SK-N-MC (cell line): Measurements from ENCODE around the gene PLEKHB1.

Source experiments
- DNase-seq: peaks from one replicate; pipeline ENCODE4 v3.0.0-alpha.2; 2011; ENCODE audit warnings: low read depth, low spot score
- H3K27ac ChIP-seq: fragments of 200-600 bp; sonication (generic); 2 replicates; pipeline ENCODE4 v1.5.1; 2016; ENCODE audit warnings: mixed run types
- H3K36me3 ChIP-seq: fragments of 200-600 bp; sonication (generic); 2 replicates; pipeline ENCODE4 v1.6.1; 2017; ENCODE audit warnings: antibody characterized with exemption, low read length, mixed read lengths; ENCODE audit not compliant: insufficient read depth
- H3K4me3 ChIP-seq: fragments of 200-600 bp; sonication (generic); 2 replicates; pipeline ENCODE4 v1.5.1; 2016
- H3K9ac ChIP-seq: fragments of 200-600 bp; sonication (generic); 2 replicates; pipeline ENCODE4 v1.8.0; 2017; ENCODE audit warnings: mixed run types, mixed read lengths; ENCODE audit not compliant: insufficient read length
- H3K9me3 ChIP-seq: fragments of 200-600 bp; sonication (generic); 2 replicates; pipeline ENCODE4 v1.6.1; 2017; ENCODE audit warnings: low read depth, mild to moderate bottlenecking, antibody characterized with exemption, low read length, moderate library complexity, mixed read lengths
- EZH2 ChIP-seq: fragments of 200-600 bp; sonication (generic); IDR thresholded peaks from one replicate; pipeline ENCODE4 v1.6.1; 2017; ENCODE audit warnings: antibody characterized with exemption
- FOXP2 ChIP-seq: optimal IDR thresholded peaks from 2 replicates; pipeline ENCODE3; 2011; ENCODE audit warnings: mild to moderate bottlenecking, moderate library complexity; ENCODE audit not compliant: insufficient read depth; ENCODE audit errors: extremely low read length, control extremely low read depth
- POLR2AphosphoS5 ChIP-seq: IDR thresholded peaks from 2 replicates; pipeline ENCODE4 v1.6.1; 2012; ENCODE audit warnings: mild to moderate bottlenecking, low read depth, low read length, borderline replicate concordance

Gene PLEKHB1

DNA sequence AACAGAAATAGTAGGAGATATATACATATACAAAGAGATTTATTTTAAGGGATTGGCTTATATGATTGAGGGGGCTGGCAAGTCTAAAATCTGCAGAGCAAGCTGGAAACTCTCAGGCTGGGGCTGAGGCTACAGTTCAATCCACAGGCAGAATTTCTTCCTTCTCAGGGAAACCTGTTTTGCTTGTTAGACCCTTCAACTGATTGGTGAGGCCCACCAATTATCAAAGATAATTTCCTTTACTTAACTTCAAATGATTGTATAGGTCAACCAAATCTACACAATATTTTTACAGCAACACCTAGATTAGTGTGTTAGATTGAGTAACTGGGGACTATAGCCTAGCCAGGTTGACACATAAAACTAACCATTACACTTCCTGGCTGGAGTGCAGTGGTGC is 4.7 kb upstream of the PLEKHB1 start:
- Histone ChIP-seq H3K27ac (no peak overlapping the region), H3K4me3 (no peak overlapping the region), H3K9ac (no peak overlapping the region), H3K36me3 (no peaks in the 10 kb centered on the region), H3K9me3 (no peaks in the 10 kb centered on the region)
- TF ChIP-seq POLR2AphosphoS5 = no peak
- no peak for TF ChIP-seq EZH2
- TF ChIP-seq FOXP2 = no peak
- no peak for DNase-seq

DNA sequence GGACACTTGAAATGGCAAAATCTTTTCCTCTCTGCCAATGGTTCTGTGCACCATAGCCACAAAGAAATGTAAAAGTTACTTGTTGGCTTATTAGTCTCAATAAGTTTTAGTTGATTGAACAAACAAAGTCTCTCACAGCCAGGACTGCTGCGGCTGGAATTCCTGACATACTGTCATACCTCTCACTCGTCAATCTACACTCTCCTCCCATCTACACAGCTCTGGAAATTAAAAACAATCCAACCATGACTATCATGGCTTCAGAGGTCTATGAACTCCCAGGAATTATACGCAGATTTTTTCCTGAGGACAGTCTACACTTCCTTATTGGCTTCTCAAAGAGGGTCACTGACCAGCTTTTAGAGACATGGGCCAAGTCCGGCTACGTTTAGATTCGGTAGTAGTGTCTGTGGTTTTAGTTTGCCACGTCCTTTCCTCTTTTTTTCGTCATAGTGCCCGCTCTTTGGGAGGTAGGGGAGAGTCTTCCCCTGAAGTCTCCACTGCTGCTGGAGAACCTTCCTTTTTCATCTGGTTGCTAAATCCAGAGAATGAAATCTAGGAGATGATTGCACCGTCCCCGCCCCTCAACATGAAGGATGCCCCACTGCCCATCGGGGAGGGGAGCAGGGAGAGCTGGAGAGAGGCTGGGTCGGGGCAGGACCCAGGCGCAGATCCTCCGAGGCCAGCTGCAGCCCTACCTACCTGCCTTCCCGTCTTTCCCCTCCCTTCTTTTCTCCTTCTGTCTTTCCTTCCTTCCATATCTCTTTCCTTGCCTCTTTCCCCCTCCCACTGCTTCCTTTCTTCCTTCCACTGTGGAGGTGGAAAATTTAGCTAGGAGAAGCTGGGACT is 1.0 kb upstream of the PLEKHB1 start:
- no peaks in the 10 kb centered on the region for H3K36me3 ChIP-seq
- H3K9me3 ChIP-seq = no peaks in the 10 kb centered on the region
- no peak overlapping the region for H3K4me3 ChIP-seq
- no peak for TF ChIP-seq EZH2
- TF ChIP-seq POLR2AphosphoS5 = no peak
- no peak for TF ChIP-seq FOXP2
- DNase-seq = no peak
- H3K9ac ChIP-seq = no peak overlapping the region
- H3K27ac ChIP-seq = no peak overlapping the region

DNA sequence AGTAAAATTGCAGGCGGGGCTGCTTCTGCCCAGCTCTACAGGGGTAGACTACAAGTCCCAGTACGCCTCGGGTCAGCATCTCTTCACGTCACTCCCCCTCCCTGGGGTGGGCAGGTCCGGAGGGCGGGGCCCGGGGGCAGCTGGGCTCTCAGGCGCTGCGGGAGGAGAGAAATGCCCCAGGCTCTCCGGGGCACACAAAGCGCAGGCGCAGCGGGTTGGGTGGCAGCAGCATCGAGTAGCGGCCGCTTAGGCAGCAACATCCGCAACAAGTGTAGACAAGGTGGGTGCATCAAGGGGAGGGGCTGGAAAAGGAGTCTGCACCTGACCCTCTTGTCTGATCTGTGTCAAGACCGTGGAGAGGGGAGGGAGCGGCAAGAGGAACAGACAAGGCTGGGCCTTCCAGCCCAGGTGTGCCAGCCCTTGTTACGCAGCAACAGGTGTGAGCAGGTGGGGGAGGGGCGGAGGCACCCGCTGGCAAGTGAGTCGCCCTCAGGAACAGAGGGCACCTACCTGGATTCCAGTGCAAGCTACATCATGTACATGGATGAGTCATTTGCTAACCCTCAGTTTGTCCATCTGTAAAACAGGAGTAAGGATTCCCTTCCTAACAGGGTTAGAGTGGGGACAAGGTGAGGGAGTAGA is 1.2 kb downstream of the PLEKHB1 start:
- DNase-seq = no peak

DNA sequence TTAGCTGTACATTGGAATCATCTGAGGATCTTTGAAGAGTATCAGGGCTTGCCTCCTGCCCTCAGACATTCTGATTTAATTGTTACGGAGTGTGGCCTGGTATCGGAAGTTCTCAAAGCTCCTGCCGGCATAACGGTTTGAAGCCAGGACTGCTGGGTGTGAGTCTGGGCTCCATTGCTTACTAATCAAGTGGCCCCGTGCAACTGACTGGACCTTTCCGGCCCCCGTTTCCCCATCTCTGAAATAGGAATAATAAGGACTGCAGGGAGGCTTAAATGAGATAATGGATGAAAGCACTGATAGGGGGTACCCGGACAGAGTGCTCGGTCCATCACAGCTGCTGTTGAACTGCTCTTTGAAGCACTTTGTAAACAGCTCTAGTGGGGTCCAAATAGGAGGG is 1.7 kb downstream of the PLEKHB1 start:
- no peaks in the 10 kb centered on the region for H3K36me3 ChIP-seq
- H3K9me3 ChIP-seq = no peaks in the 10 kb centered on the region
- no peak overlapping the region for H3K4me3 ChIP-seq
- no peak for DNase-seq
- no peak overlapping the region for H3K9ac ChIP-seq
- TF ChIP-seq EZH2 = no peak
- TF ChIP-seq FOXP2 = no peak
- no peak for TF ChIP-seq POLR2AphosphoS5
- H3K27ac ChIP-seq = no peak overlapping the region

More for the DNA sequence above, 1.2 kb downstream of the PLEKHB1 start:
- no peak for TF ChIP-seq POLR2AphosphoS5
- no peak for TF ChIP-seq EZH2
- TF ChIP-seq FOXP2 = no peak
- Histone ChIP-seq H3K9ac (no peak overlapping the region), H3K9me3 (no peaks in the 10 kb centered on the region), H3K36me3 (no peaks in the 10 kb centered on the region), H3K4me3 (no peak overlapping the region), H3K27ac (no peak overlapping the region)

DNA sequence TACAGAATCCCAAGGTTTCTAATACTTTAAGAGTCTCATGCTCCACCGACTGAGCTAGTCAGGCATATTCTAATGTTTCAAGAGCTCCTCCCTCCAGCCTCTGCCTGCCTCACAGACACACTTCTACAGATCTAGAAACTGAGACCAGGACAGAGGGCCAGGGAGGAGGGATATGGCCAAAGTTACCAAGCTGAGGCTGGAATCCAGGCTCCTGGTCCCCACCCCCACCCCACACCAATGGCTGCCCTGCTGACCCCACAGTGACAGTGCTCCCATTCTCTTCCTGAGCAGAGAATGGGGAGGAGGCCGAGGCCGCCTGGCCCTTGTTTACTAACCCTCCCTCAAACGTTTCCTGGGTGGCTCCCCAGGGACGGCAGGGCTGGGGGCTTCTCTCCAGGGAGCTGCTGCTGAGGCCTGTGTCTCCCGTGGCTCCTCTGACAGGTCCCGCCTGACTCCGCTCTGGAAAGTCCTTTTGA is 2.2 kb downstream of the PLEKHB1 start:
- H3K36me3 ChIP-seq = no peaks in the 10 kb centered on the region
- DNase-seq = no peak
- no peak for TF ChIP-seq EZH2
- no peak for TF ChIP-seq POLR2AphosphoS5
- no peak for TF ChIP-seq FOXP2
- no peak overlapping the region for H3K27ac ChIP-seq
- H3K9me3 ChIP-seq = no peaks in the 10 kb centered on the region
- no peak overlapping the region for H3K4me3 ChIP-seq
- H3K9ac ChIP-seq = no peak overlapping the region

DNA sequence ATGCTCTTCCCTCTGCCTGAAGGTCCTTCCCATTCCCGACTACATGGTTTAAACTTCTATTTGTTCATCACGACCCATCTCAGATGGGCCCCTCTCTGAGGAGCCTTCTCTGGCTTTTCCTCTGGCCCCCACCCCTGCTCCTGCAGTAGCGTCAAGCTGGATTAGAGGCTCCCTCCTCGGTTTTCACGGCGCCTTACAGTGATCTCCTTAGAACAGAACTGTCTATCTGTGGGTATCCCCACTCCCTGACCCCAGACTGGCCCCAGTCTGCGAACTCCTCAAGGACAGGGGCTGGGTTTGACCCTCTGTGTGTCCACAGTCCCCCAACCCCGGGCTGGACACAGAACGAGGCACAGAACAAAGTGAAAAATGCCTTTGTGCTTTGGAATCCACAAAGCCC is 2.8 kb downstream of the PLEKHB1 start:
- TF ChIP-seq POLR2AphosphoS5 = no peak
- no peak for TF ChIP-seq EZH2
- H3K9me3 ChIP-seq = no peaks in the 10 kb centered on the region
- no peak overlapping the region for H3K4me3 ChIP-seq
- no peak overlapping the region for H3K9ac ChIP-seq
- H3K27ac ChIP-seq = no peak overlapping the region
- DNase-seq = no peak
- no peaks in the 10 kb centered on the region for H3K36me3 ChIP-seq

DNA sequence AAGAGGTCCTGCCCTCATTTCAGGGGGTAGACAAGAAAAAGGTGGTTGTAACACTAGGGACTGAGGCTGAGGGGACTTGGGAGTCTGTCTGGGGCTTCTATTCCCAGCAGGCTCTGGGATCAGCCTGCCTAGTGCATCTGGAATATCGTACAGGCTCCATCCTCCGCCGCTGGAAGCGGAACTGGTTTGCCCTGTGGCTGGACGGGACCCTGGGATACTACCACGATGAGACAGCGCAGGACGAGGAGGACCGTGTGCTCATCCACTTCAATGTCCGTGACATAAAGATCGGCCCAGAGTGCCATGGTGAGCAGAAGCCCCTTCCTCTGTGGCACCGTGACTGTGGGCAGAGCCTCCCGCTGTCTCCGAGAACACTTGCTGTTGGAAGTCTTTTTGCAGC is 4.0 kb downstream of the PLEKHB1 start:
- no peak for DNase-seq
- no peak for TF ChIP-seq FOXP2
- TF ChIP-seq POLR2AphosphoS5 = no peak
- no peak for TF ChIP-seq EZH2
- no peak overlapping the region for H3K27ac ChIP-seq

DNA sequence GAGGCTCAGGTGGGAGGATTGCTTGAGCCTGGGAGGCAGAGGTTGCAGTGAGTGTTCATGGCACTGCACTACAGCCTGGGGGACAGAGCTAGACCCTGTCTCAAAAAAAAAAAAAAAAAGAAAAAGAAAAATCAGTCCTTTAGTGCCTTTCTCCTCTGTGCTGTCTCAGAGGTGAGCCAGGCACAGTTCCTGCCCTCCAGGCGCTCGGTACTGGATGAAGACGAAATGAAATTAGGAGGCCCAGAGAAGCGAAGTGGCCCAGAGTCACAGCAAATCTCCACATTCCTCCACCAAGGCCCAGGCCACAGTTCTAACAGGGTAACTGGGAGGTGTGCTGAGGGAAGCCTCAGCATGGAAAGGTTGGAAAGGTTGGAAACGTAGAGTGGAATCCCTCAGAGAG is 4.9 kb downstream of the PLEKHB1 start:
- no peaks in the 10 kb centered on the region for H3K9me3 ChIP-seq
- H3K9ac ChIP-seq = no peak overlapping the region
- TF ChIP-seq FOXP2 (no peak), POLR2AphosphoS5 (no peak), EZH2 (no peak)
- no peak overlapping the region for H3K27ac ChIP-seq
- H3K4me3 ChIP-seq = no peak overlapping the region
- no peaks in the 10 kb centered on the region for H3K36me3 ChIP-seq
- no peak for DNase-seq

More for the DNA sequence above, 4.0 kb downstream of the PLEKHB1 start:
- no peaks in the 10 kb centered on the region for H3K36me3 ChIP-seq
- H3K9me3 ChIP-seq = no peaks in the 10 kb centered on the region
- H3K4me3 ChIP-seq = no peak overlapping the region
- no peak overlapping the region for H3K9ac ChIP-seq
